Progenitor cell of endocrine pancreas (in vitro differentiated cells): ENCODE measurements around the gene ZCCHC18. TPM values are rescaled to one million over a fixed set of nuclear protein-coding genes. Genes with fewer than 3 reads are reported as not detected.

ENCODE experiments used
- DNase-seq: peaks from one replicate; pipeline ENCODE4 v3.0.0; 2021; ENCODE audit warnings: low spot score; ENCODE audit not compliant: unreplicated experiment
- H3K27ac Mint-ChIP-seq: 2 replicates; pipeline ENCODE4 v1.8.0; 2021; ENCODE audit warnings: mild to moderate bottlenecking, moderate library complexity, mixed read lengths
- H3K27me3 Mint-ChIP-seq: 2 replicates; pipeline ENCODE4 v1.8.0; 2021; ENCODE audit warnings: mixed read lengths
- H3K36me3 Mint-ChIP-seq: 2 replicates; pipeline ENCODE4 v1.8.0; 2022; ENCODE audit warnings: mixed read lengths; ENCODE audit not compliant: insufficient read depth
- H3K4me1 Mint-ChIP-seq: 2 replicates; pipeline ENCODE4 v1.8.0; 2021; ENCODE audit warnings: low read depth, mixed read lengths
- H3K4me3 Mint-ChIP-seq: 2 replicates; pipeline ENCODE4 v1.8.0; 2021; ENCODE audit warnings: low read depth, mild to moderate bottlenecking, moderate library complexity, mixed read lengths
- H3K9me3 Mint-ChIP-seq: 2 replicates; pipeline ENCODE4 v1.8.0; 2021; ENCODE audit warnings: low read depth, mixed read lengths
- total RNA-seq: library from RNA; stranded (reverse); gene quantifications from 2 replicates; pipeline ENCODE4 v1.2.1, GENCODE V29; 2021
- TF ChIP-seq, protein P1 (sequence below): fragments of 200-600 bp; sonication (generic); IDR thresholded peaks from one replicate; pipeline ENCODE4 v1.5.0; 2021; ENCODE audit warnings: antibody characterized with exemption, mild to moderate bottlenecking; ENCODE audit not compliant: unreplicated experiment

The ZCCHC18 gene
- total RNA-seq, 1 donor from 2014 or later: 5.1 TPM

DNA sequence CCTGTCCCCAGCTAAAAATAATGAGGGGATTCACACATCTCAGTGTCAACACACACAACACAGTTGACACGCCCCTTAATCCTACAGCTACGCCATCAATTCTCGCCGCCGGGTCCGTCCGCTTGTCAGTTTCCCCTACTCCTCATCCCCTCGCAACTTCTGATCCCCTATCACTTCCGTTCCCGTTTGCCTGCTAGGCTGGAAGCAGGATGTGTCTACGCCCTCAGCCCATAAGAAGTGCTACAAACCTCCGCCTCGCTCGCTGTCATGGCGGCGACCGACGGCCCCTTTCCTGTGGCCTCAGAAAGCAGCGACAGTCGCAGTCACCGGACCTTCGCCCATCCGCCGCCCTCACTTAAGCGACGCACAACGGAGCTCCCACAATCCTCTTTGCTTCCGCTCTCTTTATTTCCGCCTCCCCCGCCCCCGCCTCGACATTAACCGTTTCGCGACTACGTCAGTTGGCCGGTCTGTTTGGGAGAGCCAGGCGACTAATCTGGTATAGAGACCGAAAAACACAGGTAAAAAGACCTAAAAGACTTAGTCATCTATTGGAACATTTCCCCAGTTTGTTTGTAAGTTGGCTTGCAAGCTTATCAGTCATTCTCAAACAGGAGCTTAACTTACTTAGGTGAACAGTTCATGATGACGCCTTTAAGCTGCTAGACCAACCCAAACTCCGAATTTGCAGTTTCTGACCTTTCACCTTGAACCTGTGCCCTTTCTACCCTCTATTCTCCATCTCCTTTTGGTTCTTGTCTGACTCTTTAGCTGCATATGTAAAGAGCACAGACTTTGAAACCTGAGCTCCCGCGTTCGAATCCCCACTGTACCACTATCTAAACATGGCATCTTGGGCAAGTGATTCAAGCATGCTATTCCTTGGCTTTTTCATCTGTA lies 44.6 kb downstream of the ZCCHC18 start, which contains the start of gene SLC25A53:
Gene SLC25A53 (minus strand): TSS at position 380 of the 900 bp plus-strand sequence. CDS start 51,752 bp downstream, outside the sequence.
- H3K4me3 Mint-ChIP-seq: peak within 1 kb of the TSS; percentile 99
- DNase-seq: peak; percentile 31
- H3K27ac Mint-ChIP-seq: peak within 1 kb of the TSS; percentile 99
- H3K4me1 Mint-ChIP-seq: peaks cover 2% of the 10 kb centered on the region
- TF ChIP-seq, protein P1, sequence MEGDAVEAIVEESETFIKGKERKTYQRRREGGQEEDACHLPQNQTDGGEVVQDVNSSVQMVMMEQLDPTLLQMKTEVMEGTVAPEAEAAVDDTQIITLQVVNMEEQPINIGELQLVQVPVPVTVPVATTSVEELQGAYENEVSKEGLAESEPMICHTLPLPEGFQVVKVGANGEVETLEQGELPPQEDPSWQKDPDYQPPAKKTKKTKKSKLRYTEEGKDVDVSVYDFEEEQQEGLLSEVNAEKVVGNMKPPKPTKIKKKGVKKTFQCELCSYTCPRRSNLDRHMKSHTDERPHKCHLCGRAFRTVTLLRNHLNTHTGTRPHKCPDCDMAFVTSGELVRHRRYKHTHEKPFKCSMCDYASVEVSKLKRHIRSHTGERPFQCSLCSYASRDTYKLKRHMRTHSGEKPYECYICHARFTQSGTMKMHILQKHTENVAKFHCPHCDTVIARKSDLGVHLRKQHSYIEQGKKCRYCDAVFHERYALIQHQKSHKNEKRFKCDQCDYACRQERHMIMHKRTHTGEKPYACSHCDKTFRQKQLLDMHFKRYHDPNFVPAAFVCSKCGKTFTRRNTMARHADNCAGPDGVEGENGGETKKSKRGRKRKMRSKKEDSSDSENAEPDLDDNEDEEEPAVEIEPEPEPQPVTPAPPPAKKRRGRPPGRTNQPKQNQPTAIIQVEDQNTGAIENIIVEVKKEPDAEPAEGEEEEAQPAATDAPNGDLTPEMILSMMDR: no peak
- no peaks in the 10 kb centered on the region for H3K27me3 Mint-ChIP-seq
- peaks cover 6% of the 10 kb centered on the region for H3K9me3 Mint-ChIP-seq
- no peaks in the 10 kb centered on the region for H3K36me3 Mint-ChIP-seq

Other genes starting within 250 kb of the ZCCHC18 start
- gene TMSB15B, start 149.9 kb upstream of the ZCCHC18 start, total RNA-seq: 20.9 and 22.2 TPM in 2 replicates
- gene H2BW1, start 98.8 kb upstream of the ZCCHC18 start, total RNA-seq: not detected in 2 replicates
- gene H2BW2, start 72.6 kb upstream of the ZCCHC18 start, total RNA-seq: not detected in 2 replicates
- gene TMSB15C, start 36.3 kb upstream of the ZCCHC18 start, total RNA-seq: 15.5 and 17.3 TPM in 2 replicates
- 9.9 and 10.0 TPM in 2 replicates for gene SLC25A53, start 44.5 kb downstream of the ZCCHC18 start, total RNA-seq
- gene FAM199X, start 53.9 kb downstream of the ZCCHC18 start, total RNA-seq: 23.2 TPM in 2 replicates
- not detected in 2 replicates for gene ESX1, start 142.4 kb downstream of the ZCCHC18 start, total RNA-seq